OCI-LY7 (cell line): ENCODE data around the gene ZYG11A. TPM values are rescaled to one million over a fixed set of nuclear protein-coding genes. Genes with fewer than 3 reads are reported as not detected.

ENCODE experiments used
- BruUV-seq: library from RNA; stranded (reverse); fragments of 400-500 nt; replicated peaks from 2 replicates; lab custom pipeline; 2021; lab: Mats Ljungman, UMichigan
- CTCF ChIA-PET: fragments of 300-600 bp; sonication (Branson Sonifier 250); formaldehyde crosslinking; loops from one replicate; lab custom pipeline; 2022; ENCODE audit warnings: antibody characterized with exemption; ENCODE audit not compliant: unreplicated experiment; lab: Charles Lee
- POLR2A ChIA-PET: fragments of 300-600 bp; sonication (Branson Sonifier 250); formaldehyde crosslinking; loops from one replicate; lab custom pipeline; 2022; ENCODE audit warnings: antibody characterized with exemption; lab: Charles Lee
- DNase-seq: peaks from one replicate; pipeline ENCODE4 v3.0.0-alpha.2; 2015; ENCODE audit warnings: low spot score
- H2AFZ ChIP-seq: fragments of 200-600 bp; sonication (generic), shearing (Covaris generic); 2 replicates; pipeline ENCODE4 v1.6.1; 2014; ENCODE audit warnings: mild to moderate bottlenecking, antibody characterized with exemption, low read length, moderate library complexity
- H3K27ac ChIP-seq: fragments of 200-600 bp; sonication (generic); 2 replicates; pipeline ENCODE4 v1.5.1; 2014; ENCODE audit warnings: mixed run types, low read depth, mild to moderate bottlenecking, moderate library complexity, low read length, inconsistent platforms; ENCODE audit not compliant: poor library complexity, severe bottlenecking
- H3K36me3 ChIP-seq: fragments of 200-600 bp; sonication (generic); 2 replicates; pipeline ENCODE4 v1.6.1; 2014; ENCODE audit warnings: mild to moderate bottlenecking, antibody characterized with exemption, low read length, moderate library complexity, mixed read lengths; ENCODE audit not compliant: insufficient read depth
- H3K4me1 ChIP-seq: fragments of 200-600 bp; sonication (generic); 2 replicates; pipeline ENCODE4 v1.5.1; 2014; ENCODE audit warnings: mild to moderate bottlenecking, low read length; ENCODE audit not compliant: insufficient read depth, poor library complexity, severe bottlenecking
- H3K4me2 ChIP-seq: fragments of 200-600 bp; sonication (generic); 2 replicates; pipeline ENCODE4 v1.6.1; 2014; ENCODE audit warnings: mild to moderate bottlenecking, low read length
- H3K4me3 ChIP-seq: fragments of 200-600 bp; sonication (generic); 2 replicates; pipeline ENCODE4 v1.5.1; 2014; ENCODE audit warnings: mild to moderate bottlenecking, low read depth, low read length; ENCODE audit not compliant: poor library complexity, severe bottlenecking
- H3K79me2 ChIP-seq: fragments of 200-600 bp; sonication (generic); 2 replicates; pipeline ENCODE4 v1.6.1; 2016; ENCODE audit warnings: low read depth, mild to moderate bottlenecking, low read length, moderate library complexity, mixed read lengths; ENCODE audit not compliant: insufficient read depth
- H3K9me2 ChIP-seq: fragments of 200-600 bp; sonication (generic); 2 replicates; pipeline ENCODE4 v1.6.1; 2016; ENCODE audit warnings: mild to moderate bottlenecking, low read length, mixed read lengths; ENCODE audit not compliant: insufficient read depth
- H3K9me3 ChIP-seq: fragments of 200-600 bp; sonication (generic); 2 replicates; pipeline ENCODE4 v1.6.1; 2014; ENCODE audit warnings: mild to moderate bottlenecking, mixed run types, low read length, mixed read lengths
- H4K20me1 ChIP-seq: fragments of 200-600 bp; sonication (generic); 2 replicates; pipeline ENCODE4 v1.6.1; 2014; ENCODE audit warnings: mild to moderate bottlenecking, antibody characterized with exemption, low read length, moderate library complexity, mixed read lengths; ENCODE audit not compliant: insufficient read depth
- EZH2phosphoT487 ChIP-seq: fragments of 200-600 bp; sonication (generic); IDR thresholded peaks from 2 replicates; pipeline ENCODE4 v1.6.1; 2018; ENCODE audit warnings: low read depth, borderline replicate concordance, mild to moderate bottlenecking, mixed run types, antibody characterized with exemption, low read length, moderate library complexity, mixed read lengths
- intact Hi-C: fragments of 100-400 bp; cut with micrococcal nuclease; formaldehyde crosslinking; loops from one replicate; pipeline ENCODE4 v1.10.0; 2022; ENCODE audit not compliant: unreplicated experiment
- total RNA-seq, 2 experiments: library from RNA; depleted of rRNA in 1 of 2; stranded (reverse); fragments of >200 nt in 1 of 2; shearing (Covaris generic) in 1 of 2; gene quantifications; 2 replicates each; pipeline ENCODE4 v1.2.3, GENCODE V29; 2014 to 2022
- TF ChIP-seq, protein P1 (sequence below): fragments of 200-600 bp; sonication (generic); conservative IDR thresholded peaks from 2 replicates; pipeline ENCODE4 v1.5.1; 2014; ENCODE audit warnings: mild to moderate bottlenecking, antibody characterized with exemption, low read length, moderate library complexity, mixed read lengths

The ZYG11A gene
- total RNA-seq, 2 experiments from 2014 or later, result not detected

DNA sequence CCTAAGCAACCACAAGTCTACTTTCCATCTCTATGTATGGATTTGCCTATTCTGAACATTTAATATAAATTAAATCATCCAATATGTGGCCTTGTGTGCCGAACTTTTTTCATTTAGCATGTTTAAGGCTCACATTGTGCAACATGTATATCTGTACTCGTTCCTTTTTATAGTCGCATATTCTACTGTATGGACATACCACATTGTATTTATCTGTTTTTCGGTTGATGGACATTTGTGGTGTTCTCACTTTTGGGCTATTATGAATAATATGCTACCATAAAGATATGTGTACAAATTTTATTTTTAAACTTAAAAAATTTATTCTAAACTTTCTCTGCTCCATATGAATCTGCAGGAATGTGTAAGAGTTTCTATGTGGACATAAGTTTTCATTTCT, 13.0 kb downstream of the ZYG11A start:
- H4K20me1 ChIP-seq, result no peaks in the 10 kb centered on the region
- H3K9me2 ChIP-seq, result no peaks in the 10 kb centered on the region
- H2AFZ ChIP-seq, result no peak overlapping the region
- DNase-seq, result no peak
- CTCF ChIA-PET, result no interaction called here
- H3K9me3 ChIP-seq, result no peaks in the 10 kb centered on the region
- H3K27ac ChIP-seq, result no peak overlapping the region
- H3K36me3 ChIP-seq, result no peaks in the 10 kb centered on the region
- H3K4me2 ChIP-seq, result no peak overlapping the region
- POLR2A ChIA-PET, result interaction anchor here (0.6 kb wide), 1 partner anchor 104 kb away, joined by 3 read pairs; no protein-coding TSS in a partner anchor
- intact Hi-C loops, result no loop called here
- no TSS peak for BruUV-seq
- H3K79me2 ChIP-seq, result no peaks in the 10 kb centered on the region
- H3K4me3 ChIP-seq, result no peak overlapping the region
- TF ChIP-seq, protein P1, sequence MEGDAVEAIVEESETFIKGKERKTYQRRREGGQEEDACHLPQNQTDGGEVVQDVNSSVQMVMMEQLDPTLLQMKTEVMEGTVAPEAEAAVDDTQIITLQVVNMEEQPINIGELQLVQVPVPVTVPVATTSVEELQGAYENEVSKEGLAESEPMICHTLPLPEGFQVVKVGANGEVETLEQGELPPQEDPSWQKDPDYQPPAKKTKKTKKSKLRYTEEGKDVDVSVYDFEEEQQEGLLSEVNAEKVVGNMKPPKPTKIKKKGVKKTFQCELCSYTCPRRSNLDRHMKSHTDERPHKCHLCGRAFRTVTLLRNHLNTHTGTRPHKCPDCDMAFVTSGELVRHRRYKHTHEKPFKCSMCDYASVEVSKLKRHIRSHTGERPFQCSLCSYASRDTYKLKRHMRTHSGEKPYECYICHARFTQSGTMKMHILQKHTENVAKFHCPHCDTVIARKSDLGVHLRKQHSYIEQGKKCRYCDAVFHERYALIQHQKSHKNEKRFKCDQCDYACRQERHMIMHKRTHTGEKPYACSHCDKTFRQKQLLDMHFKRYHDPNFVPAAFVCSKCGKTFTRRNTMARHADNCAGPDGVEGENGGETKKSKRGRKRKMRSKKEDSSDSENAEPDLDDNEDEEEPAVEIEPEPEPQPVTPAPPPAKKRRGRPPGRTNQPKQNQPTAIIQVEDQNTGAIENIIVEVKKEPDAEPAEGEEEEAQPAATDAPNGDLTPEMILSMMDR, result no peak
- TF ChIP-seq EZH2phosphoT487, result no peak
- no peaks in the 10 kb centered on the region for H3K4me1 ChIP-seq

DNA sequence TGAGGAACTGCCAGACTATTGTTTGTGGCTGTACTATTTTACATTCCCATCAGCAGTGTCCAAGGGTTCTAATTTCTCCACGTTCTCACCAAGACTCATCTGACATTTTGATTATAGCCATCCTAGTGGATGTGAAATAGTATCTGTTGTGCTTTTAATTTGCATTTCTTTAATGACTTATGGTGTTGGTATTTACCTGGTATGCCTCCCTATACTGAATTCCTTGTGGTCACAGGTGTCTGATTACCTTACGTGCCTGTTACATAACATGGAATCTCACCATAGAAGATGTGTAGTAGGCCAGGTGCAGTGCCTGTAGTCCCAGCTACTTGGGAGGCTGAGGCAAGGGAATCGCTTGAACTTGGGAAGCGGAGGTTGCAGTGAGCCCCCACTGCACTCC, 13.5 kb downstream of the ZYG11A start:
- H3K79me2 ChIP-seq, result no peaks in the 10 kb centered on the region

DNA sequence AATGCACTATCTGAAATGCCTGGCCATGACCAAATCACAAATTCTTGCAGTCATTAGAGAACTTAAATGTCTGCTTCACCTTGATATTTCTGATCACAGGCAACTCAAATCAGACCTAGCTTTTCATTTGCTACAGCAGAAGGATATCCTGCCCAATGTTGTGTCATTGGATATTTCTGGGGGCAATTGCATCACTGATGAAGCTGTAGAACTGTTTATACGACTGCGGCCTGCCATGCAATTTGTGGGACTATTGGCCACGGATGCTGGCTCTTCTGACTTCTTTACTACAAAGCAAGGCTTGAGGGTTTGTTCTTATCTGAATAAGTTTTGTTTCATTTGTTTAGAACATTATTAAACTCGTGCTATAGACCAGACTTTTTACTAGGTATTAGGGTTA, 14.9 kb downstream of the ZYG11A start:
- no peak overlapping the region for H3K27ac ChIP-seq

More for the DNA sequence above, 13.5 kb downstream of the ZYG11A start:
- no TSS peak for BruUV-seq
- ChIA-PET POLR2A (interaction anchor here (0.6 kb wide), 1 partner anchor 103 kb away, joined by 3 read pairs; no protein-coding TSS in a partner anchor), CTCF (no interaction called here)
- Histone ChIP-seq H4K20me1 (no peaks in the 10 kb centered on the region), H3K9me2 (no peaks in the 10 kb centered on the region), H3K4me1 (no peaks in the 10 kb centered on the region), H3K36me3 (no peaks in the 10 kb centered on the region), H3K9me3 (no peaks in the 10 kb centered on the region), H3K27ac (no peak overlapping the region), H2AFZ (no peak overlapping the region), H3K4me2 (no peak overlapping the region), H3K4me3 (no peak overlapping the region)
- DNase-seq, result no peak
- intact Hi-C loops, result no loop called here
- TF ChIP-seq, protein P1, result no peak
- no peak for TF ChIP-seq EZH2phosphoT487

More for the DNA sequence above, 14.9 kb downstream of the ZYG11A start:
- no TSS peak for BruUV-seq
- no peaks in the 10 kb centered on the region for H4K20me1 ChIP-seq
- H3K4me2 ChIP-seq, result no peak overlapping the region
- H3K4me1 ChIP-seq, result no peaks in the 10 kb centered on the region
- no peak overlapping the region for H2AFZ ChIP-seq
- H3K9me2 ChIP-seq, result no peaks in the 10 kb centered on the region
- ChIA-PET POLR2A (interaction anchor here (0.9 kb wide), 1 partner anchor 19 kb away, joined by 4 read pairs; no protein-coding TSS in a partner anchor), CTCF (no interaction called here)
- no peaks in the 10 kb centered on the region for H3K9me3 ChIP-seq
- DNase-seq, result no peak
- TF ChIP-seq, protein P1, result no peak
- TF ChIP-seq EZH2phosphoT487, result no peak
- H3K4me3 ChIP-seq, result no peak overlapping the region
- no peaks in the 10 kb centered on the region for H3K79me2 ChIP-seq
- no peaks in the 10 kb centered on the region for H3K36me3 ChIP-seq
- intact Hi-C loops, result no loop called here
